MV-4-11 (cell line): Measurements from ENCODE around the gene SLC25A41.
A peak's percentile ranks its signal among the peaks of the same experiment; 100 is the strongest.

Source experiments
- DNase-seq: peaks from one replicate; lab custom pipeline; 2025; lab: John Stamatoyannopoulos, UW

Gene SLC25A41

GRCh38 chr19:6412061-6412446 is 21.5 kb downstream of the SLC25A41 start:
- DNase-seq, result no peak

GRCh38 chr19:6409346-6409745 is 24.2 kb downstream of the SLC25A41 start:
- DNase-seq, result no peak

- DNase-seq, result no peak
Measured at GRCh38 chr19:6406401-6406800, 27.2 kb downstream of the SLC25A41 start.

GRCh38 chr19:6402837-6403608 is 30.5 kb downstream of the SLC25A41 start:
- DNase-seq, result no peak

GRCh38 chr19:6402058-6402457 is 31.5 kb downstream of the SLC25A41 start:
- DNase-seq, result no peak

GRCh38 chr19:6400062-6400944 is 33.3 kb downstream of the SLC25A41 start:
- peak; percentile 9 for DNase-seq

GRCh38 chr19:6396305-6396704 is 37.3 kb downstream of the SLC25A41 start:
- DNase-seq, result no peak

GRCh38 chr19:6394831-6395230 is 38.7 kb downstream of the SLC25A41 start:
- DNase-seq, result no peak

GRCh38 chr19:6393983-6394412 is 39.6 kb downstream of the SLC25A41 start:
- DNase-seq, result no peak

- peak; percentile 97 for DNase-seq
Measured at GRCh38 chr19:6393074-6393982, 40.2 kb downstream of the SLC25A41 start, which contains the start of gene GTF2F1. Gene GTF2F1 (minus strand): TSS chr19:6393164. CDS start chr19:6392995, 169 bp downstream.

GRCh38 chr19:6392221-6393073 is 41.1 kb downstream of the SLC25A41 start:
- no peak for DNase-seq

GRCh38 chr19:6387372-6387771 is 46.2 kb downstream of the SLC25A41 start:
- no peak for DNase-seq

- DNase-seq, result no peak
Measured at GRCh38 chr19:6384381-6384780, 49.2 kb downstream of the SLC25A41 start.

- DNase-seq, result no peak
Measured at GRCh38 chr19:6383188-6383587, 50.4 kb downstream of the SLC25A41 start.

GRCh38 chr19:6381030-6381750 is 52.4 kb downstream of the SLC25A41 start:
- no peak for DNase-seq

- DNase-seq, result no peak
Measured at GRCh38 chr19:6379744-6380143, 53.8 kb downstream of the SLC25A41 start.

- DNase-seq, result no peak
Measured at GRCh38 chr19:6378486-6378885, 55.1 kb downstream of the SLC25A41 start.

- DNase-seq, result no peak
Measured at GRCh38 chr19:6378041-6378440, 55.5 kb downstream of the SLC25A41 start.

- DNase-seq, result no peak
Measured at GRCh38 chr19:6376512-6377190, 56.9 kb downstream of the SLC25A41 start.
